ENCODE data around the gene GCNT4.

The GCNT4 gene

DNA sequence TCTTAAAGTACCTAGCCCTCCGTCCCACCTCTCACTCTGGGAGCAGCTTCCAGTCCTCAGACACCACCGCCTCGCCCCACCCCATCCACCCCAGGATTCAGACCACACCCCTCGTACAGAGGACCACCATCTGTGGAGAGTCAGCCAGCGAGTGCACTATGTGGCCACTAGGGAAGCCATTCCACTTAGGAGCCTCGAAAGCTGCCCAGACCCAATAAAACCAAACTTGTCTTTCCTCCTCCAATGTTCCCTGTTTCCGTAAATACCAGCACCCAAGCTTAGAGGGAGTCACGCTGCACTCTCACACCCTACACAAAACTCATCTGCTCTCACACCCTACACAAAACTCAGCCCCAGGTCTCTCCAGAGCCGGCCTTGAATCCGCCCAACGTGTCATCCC lies 1.9 kb downstream of the GCNT4 start:
- no peak for DNase-seq (ENCODE audit: low read depth in 2 of 2)

GRCh38 chr5:75049456-75050351 lies 2.7 kb downstream of the GCNT4 start:
- peak; percentile 22 to 38 for DNase-seq (ENCODE audit: low read depth in 2 of 2)

DNA sequence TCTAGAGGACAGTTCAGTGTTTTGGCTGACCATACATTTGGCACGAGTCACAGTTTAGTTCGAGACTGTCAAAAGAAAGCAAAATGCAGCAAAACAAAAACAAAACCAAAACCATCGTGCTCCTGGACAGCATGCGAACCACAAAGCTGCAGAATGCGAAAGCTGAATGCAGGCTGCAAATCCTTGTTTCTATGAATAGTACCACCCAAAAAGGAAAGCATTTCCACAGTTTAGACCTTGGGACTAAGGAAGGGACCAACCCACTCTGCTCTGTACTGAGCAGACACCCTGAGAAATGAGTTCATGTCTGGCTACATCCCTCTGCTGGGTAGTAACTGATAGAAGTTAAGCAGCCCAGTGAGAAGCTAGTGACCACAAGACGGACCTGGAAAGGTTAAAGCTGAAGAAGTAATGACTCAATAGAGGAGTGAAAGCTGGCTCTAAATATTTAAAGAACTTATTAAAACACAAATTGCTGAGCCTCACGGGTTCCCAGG lies 3.9 kb downstream of the GCNT4 start:
- DNase-seq (ENCODE audit: low read depth in 2 of 2): no peak

DNA sequence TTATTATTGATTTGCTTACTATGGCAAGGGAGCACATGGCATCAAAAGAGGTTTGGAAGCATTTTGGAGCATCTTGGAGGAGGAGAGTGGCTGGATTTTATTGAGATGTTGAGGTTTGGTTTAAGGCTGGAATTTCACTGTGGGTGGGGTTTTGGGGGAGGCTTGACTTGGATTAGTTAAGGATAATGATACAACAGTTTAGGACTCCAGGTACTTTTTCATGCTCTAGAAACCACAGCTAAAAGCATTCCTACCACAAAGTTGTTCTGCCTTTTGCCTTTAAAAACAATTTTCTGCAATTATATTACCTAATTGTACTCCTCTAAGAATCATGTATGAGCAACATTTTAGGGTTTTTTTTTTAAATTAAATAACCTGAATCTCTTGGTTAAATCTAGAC lies 5.0 kb downstream of the GCNT4 start:
- no peak for DNase-seq (ENCODE audit: low read depth in 2 of 2)

- no peak for DNase-seq (ENCODE audit: low read depth in 2 of 2)
Observed at GRCh38 chr5:75046366-75047142, 5.8 kb downstream of the GCNT4 start.

DNA sequence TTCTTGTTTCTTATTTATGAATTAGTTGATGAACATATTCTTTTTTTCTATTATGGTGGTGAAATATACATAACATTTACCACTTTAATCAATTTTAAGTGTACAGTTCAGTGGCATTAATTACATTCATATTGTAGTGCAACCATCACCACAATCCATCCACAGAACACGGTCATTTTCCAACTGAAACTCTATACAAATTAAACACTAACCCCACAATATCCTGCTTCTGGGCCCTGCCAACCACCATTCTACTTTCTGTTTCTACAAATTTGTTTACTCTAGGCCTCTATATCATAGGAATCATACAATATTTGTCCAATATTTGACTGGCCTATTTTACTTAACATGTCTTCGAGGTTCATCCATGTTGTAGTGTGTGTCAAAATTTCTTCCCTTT lies 7.3 kb downstream of the GCNT4 start:
- no peak for DNase-seq (ENCODE audit: low read depth in 2 of 2)

- no peak for DNase-seq (ENCODE audit: low read depth in 2 of 2)
Observed at GRCh38 chr5:75044406-75044805, 8.0 kb downstream of the GCNT4 start.

- no peak for DNase-seq (ENCODE audit: low read depth in 2 of 2)
Observed at GRCh38 chr5:75043633-75044264, 8.6 kb downstream of the GCNT4 start.

- DNase-seq (ENCODE audit: low read depth in 2 of 2): no peak
Observed at GRCh38 chr5:75042522-75042921, 9.8 kb downstream of the GCNT4 start.

- DNase-seq (ENCODE audit: low read depth in 2 of 2): no peak
Observed at GRCh38 chr5:75040973-75041372, 11.4 kb downstream of the GCNT4 start.

- DNase-seq (ENCODE audit: low read depth in 2 of 2): peak in 1 of 2 donors; percentile 21
Observed at GRCh38 chr5:75037106-75037505, 15.3 kb downstream of the GCNT4 start.

DNA sequence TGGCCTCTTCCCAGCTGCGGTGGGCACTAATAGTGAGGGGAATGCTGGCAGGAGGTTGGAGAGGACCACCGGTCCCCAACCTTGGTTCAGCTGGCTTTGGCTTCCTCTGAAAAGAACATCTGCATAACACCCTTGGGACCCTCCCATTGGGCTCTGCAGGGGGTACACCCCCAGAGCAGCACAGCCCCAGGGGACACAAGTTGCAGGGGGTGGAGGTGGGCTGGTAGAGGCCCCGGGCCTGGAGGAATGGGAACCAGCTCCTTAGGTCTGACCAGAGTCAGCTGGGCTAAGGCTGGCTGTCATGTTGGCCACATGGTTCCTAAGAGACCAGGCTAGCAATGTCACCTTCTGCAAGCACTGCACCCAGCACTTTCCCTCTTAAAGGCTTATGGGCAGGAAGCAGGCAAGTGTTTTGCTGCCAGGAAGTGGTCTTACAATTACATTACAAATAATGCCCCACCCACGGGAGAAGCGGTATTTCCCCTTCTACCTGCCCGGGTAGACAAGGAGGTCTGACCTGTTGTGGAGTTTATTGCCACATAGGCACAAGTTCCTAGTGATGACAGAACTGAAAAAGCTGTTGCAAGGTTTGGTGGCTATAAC lies 18.1 kb downstream of the GCNT4 start:
- DNase-seq (ENCODE audit: low read depth in 2 of 2): peak in 1 of 2 donors; percentile 18

- no peak for DNase-seq (ENCODE audit: low read depth in 2 of 2)
Observed at GRCh38 chr5:75031366-75031765, 21.0 kb downstream of the GCNT4 start.

DNA sequence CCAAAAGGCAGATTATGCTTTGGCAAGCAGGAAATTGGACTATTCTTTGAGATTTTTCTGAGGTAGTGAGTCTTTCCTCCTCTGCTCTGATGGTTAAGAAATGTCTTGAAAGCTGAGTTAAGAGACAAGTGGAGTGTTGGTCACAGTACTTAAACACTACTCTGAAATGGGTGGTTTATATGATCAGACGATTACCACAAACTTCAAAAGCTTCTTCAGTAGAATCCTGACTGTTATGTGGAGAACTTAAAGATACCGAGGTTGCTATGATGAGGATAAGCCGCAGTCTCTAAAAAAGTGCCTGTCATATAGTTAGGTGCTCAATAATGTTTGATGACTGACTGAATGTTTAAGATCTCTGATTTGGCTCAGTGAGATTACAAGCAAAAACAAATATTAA lies 24.3 kb downstream of the GCNT4 start:
- no peak for DNase-seq (ENCODE audit: low read depth in 2 of 2)

- DNase-seq (ENCODE audit: low read depth in 2 of 2): no peak
Observed at GRCh38 chr5:75023368-75024159, 28.8 kb downstream of the GCNT4 start.

DNA sequence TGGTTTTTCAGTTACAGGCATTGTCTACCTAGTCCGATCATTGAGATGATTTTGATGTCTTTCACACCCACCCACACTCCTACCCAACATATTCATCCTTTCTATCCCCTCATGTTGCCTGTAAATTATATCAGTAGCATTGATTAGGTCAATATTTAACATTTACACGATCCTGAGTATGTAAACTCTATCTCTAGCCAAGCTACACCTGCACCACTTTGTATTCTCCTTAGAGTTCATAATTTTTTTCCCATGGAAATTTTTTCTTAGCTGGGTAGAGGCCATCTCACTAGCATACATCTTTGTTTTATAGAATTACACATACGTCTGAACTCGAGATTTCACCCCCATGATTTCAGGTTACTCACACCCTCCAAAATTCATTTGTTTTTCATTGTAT lies 30.6 kb downstream of the GCNT4 start:
- DNase-seq (ENCODE audit: low read depth in 2 of 2): no peak

DNA sequence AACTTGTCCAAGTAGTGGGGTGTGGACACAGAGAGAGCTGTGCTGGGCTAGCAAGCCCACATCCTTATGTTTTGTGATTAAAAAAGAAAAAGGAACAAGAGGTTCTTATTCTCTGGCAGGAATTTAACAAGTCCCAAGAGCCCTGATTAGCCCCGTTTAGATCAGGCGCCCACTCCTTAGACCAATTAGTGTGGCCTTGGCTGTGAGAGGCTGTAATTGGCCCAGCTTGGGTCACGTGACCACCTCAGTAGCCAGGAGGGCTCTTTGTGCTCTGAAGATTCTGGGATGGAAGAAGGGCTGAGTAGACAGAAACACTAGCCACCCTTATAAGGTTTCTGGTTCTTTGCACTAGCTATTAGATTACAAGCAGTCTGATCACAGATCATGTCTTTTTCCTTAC lies 31.1 kb downstream of the GCNT4 start:
- no peak for DNase-seq (ENCODE audit: low read depth in 2 of 2)

DNA sequence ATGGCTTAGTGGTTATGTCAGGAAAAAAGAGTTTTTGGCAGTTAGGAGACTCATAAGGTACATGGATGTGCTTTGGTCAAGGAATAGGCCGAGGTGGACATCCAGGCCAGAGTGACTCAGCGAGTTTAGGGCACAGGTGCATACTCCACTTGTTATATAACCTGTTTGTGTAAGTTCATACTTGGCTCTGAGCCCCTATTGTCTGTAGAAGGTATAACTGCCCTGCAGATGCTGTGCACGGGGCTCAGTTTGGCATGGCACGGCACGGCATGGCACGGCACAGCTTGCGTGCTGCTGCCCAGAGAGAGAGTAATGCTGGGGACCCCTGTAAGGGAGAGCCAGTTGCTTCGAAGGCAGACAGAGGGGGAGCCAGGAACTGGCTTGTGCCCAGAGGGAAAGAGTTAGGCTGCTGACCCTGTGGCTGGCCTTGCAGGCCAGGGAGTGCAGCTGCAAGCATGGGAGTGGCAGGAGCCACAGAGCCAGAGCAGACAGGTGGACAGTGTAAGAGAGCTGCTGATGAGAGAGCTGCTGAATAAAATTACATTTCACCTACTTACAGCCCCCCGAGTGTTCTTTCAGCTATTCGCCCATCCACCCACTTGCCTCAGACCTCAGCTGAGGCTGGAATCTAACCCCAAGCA lies 32.2 kb downstream of the GCNT4 start:
- DNase-seq (ENCODE audit: low read depth in 2 of 2): no peak

- no peak for DNase-seq (ENCODE audit: low read depth in 2 of 2)
Observed at GRCh38 chr5:75018805-75019587, 33.4 kb downstream of the GCNT4 start.

DNA sequence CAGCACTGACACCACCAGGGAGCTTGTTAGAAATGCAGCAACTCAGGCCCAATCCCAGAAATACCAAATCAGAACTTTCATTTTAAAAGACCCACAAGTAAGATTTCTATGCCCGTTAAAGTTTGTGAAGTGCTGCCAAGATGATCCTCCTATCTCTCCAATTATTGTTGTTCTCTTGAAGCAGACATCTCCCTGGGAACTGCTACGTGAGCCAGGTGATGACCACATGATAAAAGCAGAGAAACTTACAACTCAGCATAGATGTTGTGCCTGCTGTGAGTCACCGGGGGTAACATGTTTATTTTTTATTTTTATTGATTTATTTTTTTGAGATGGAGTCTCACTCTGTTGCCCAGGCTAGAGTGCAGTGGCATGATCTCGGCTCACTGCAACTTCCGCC lies 34.4 kb downstream of the GCNT4 start:
- DNase-seq (ENCODE audit: low read depth in 2 of 2): no peak
